ENCODE measurements around the gene GDF10. TPM values are rescaled to one million over a fixed set of nuclear protein-coding genes. Genes with fewer than 3 reads are reported as not detected.

The GDF10 gene
- total and polyA plus RNA-seq, 2 donors (not counting 1 experiment from before 2014, with no cell fraction given): not detected

DNA sequence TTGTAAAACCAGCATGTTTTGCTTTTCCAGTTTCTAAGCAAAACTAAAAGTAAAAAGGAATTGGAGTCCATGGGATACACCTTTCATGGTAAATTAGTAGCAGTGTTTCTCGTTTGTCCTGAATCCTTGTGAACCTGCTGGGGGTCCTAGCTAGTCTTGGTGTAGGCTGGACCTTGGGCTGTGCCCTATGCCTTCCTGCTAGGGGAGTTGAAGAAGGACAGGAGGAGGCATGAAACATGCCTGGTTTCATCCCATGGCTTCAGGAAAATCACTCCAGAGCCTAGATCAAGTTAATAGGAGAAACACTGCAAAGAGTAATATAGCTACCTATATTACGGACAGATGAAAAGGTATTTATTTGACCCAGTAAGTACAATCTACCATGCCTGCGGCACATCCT, 41.1 kb upstream of the GDF10 start:
- WGBS (ENCODE audit: insufficient coverage): 100% methylated on average over 2 of the region's 3 CpGs
- ATAC-seq (ENCODE audit: low read depth) (no peak), DNase-seq (no peak)
- TF ChIP-seq EZH2 (IDR thresholded peaks at IDR 0.05; ENCODE audit: borderline replicate concordance, insufficient read depth, low read depth, low read length, poor library complexity, severe bottlenecking): no peak
- TF ChIP-seq, protein P1, sequence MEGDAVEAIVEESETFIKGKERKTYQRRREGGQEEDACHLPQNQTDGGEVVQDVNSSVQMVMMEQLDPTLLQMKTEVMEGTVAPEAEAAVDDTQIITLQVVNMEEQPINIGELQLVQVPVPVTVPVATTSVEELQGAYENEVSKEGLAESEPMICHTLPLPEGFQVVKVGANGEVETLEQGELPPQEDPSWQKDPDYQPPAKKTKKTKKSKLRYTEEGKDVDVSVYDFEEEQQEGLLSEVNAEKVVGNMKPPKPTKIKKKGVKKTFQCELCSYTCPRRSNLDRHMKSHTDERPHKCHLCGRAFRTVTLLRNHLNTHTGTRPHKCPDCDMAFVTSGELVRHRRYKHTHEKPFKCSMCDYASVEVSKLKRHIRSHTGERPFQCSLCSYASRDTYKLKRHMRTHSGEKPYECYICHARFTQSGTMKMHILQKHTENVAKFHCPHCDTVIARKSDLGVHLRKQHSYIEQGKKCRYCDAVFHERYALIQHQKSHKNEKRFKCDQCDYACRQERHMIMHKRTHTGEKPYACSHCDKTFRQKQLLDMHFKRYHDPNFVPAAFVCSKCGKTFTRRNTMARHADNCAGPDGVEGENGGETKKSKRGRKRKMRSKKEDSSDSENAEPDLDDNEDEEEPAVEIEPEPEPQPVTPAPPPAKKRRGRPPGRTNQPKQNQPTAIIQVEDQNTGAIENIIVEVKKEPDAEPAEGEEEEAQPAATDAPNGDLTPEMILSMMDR (IDR thresholded peaks at IDR 0.05): no peak
- Histone ChIP-seq H3K27me3 (replicated peaks in 1 of 4; ENCODE audit: control extremely low read depth in 1 of 4, control insufficient read depth in 3 of 4, insufficient read depth in 4 of 4, low read length in 3 of 4) (no peaks in the 10 kb centered on the region), H2AFZ (ENCODE audit: insufficient read depth, low read depth, low read length, poor library complexity, severe bottlenecking) (no peak overlapping the region), H3K79me2 (ENCODE audit: control insufficient read depth, insufficient read depth, low read length) (no peaks in the 10 kb centered on the region), H4K20me1 (ENCODE audit: control insufficient read depth, insufficient read depth, low read length, poor library complexity, severe bottlenecking) (no peaks in the 10 kb centered on the region), H3K9me3 (ENCODE audit: control extremely low read depth in 1 of 3, control insufficient read depth in 2 of 3, insufficient read depth in 1 of 3, low read length in 2 of 3) (peaks cover 0 to 3% (median 0%) of the 10 kb centered on the region in 3 donors), H3K4me2 (replicated peaks; ENCODE audit: low read depth, low read length, poor library complexity, severe bottlenecking) (peak overlapping the region; percentile 3), H3K4me1 (ENCODE audit: control insufficient read depth in 2 of 2, insufficient read depth in 2 of 2, low read length in 2 of 2) (peaks cover 55 to 65% of the 10 kb centered on the region in 2 donors), H3K4me3 (ENCODE audit: control extremely low read depth in 1 of 5, extremely low read depth in 1 of 5, insufficient read depth in 1 of 5, low read depth in 2 of 5, low read length in 4 of 5) (no peak overlapping the region), H3K36me3 (replicated peaks in 1 of 2; ENCODE audit: control extremely low read depth in 1 of 2, control insufficient read depth in 1 of 2, extremely low read depth in 1 of 2, insufficient read depth in 2 of 2, low read length in 1 of 2) (no peaks in the 10 kb centered on the region), H3K27ac (ENCODE audit: low read length in 2 of 2) (peak overlapping the region in 1 of 2 donors; percentile 82), H3K9ac (ENCODE audit: low read length) (no peak overlapping the region)
- ChIA-PET CTCF (interaction anchor here (1.0 kb wide), 1 partner anchor 234 kb away, joined by 3 read pairs; no protein-coding TSS in a partner anchor), POLR2A (no interaction called here)
- Mint-ChIP-seq H3K27ac (peak overlapping the region; percentile 99), H3K9me3 (ENCODE audit: insufficient read depth) (no peaks in the 10 kb centered on the region), H3K4me1 (peaks cover 69% of the 10 kb centered on the region), H3K27me3 (no peaks in the 10 kb centered on the region), H3K4me3 (no peak overlapping the region)
- intact Hi-C loops (cut with micrococcal nuclease): no loop called here

DNA sequence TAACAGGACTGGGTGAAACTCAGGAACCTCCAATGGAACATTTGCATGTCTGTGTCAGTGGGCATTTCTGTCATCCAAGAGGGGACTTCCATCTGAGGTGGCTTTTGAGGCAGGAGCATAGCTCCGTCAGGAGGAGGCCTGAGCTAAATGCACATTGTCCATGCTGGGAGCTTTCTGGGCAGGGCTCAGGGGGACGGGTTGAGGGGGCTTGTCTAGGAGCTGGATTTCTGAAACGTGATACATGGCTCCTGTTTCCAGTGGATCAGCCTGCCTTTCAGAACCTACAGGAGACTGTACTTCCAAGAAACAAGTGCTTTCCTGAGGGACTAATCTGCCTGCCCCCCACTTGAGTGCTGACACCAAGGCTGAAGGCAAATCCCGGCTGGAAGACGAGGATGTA, 40.5 kb upstream of the GDF10 start:
- Histone ChIP-seq H4K20me1 (ENCODE audit: control insufficient read depth, insufficient read depth, low read length, poor library complexity, severe bottlenecking) (no peaks in the 10 kb centered on the region), H3K4me2 (replicated peaks; ENCODE audit: low read depth, low read length, poor library complexity, severe bottlenecking) (peak overlapping the region; percentile 3), H3K4me3 (ENCODE audit: control extremely low read depth in 1 of 5, extremely low read depth in 1 of 5, insufficient read depth in 1 of 5, low read depth in 2 of 5, low read length in 4 of 5) (no peak overlapping the region), H3K79me2 (ENCODE audit: control insufficient read depth, insufficient read depth, low read length) (no peaks in the 10 kb centered on the region), H3K4me1 (ENCODE audit: control insufficient read depth in 2 of 2, insufficient read depth in 2 of 2, low read length in 2 of 2) (peaks cover 55 to 65% of the 10 kb centered on the region in 2 donors), H3K36me3 (replicated peaks in 1 of 2; ENCODE audit: control extremely low read depth in 1 of 2, control insufficient read depth in 1 of 2, extremely low read depth in 1 of 2, insufficient read depth in 2 of 2, low read length in 1 of 2) (no peaks in the 10 kb centered on the region), H3K9ac (ENCODE audit: low read length) (no peak overlapping the region), H3K9me3 (ENCODE audit: control extremely low read depth in 1 of 3, control insufficient read depth in 2 of 3, insufficient read depth in 1 of 3, low read length in 2 of 3) (peaks cover 0 to 3% (median 0%) of the 10 kb centered on the region in 3 donors), H2AFZ (ENCODE audit: insufficient read depth, low read depth, low read length, poor library complexity, severe bottlenecking) (no peak overlapping the region), H3K27me3 (replicated peaks in 1 of 4; ENCODE audit: control extremely low read depth in 1 of 4, control insufficient read depth in 3 of 4, insufficient read depth in 4 of 4, low read length in 3 of 4) (no peaks in the 10 kb centered on the region), H3K27ac (ENCODE audit: low read length in 2 of 2) (peak overlapping the region; percentile 66 to 82)
- Mint-ChIP-seq H3K4me3 (no peak overlapping the region), H3K9me3 (ENCODE audit: insufficient read depth) (no peaks in the 10 kb centered on the region), H3K4me1 (peaks cover 69% of the 10 kb centered on the region), H3K27ac (peak overlapping the region; percentile 99), H3K27me3 (no peaks in the 10 kb centered on the region)
- DNase-seq (no peak), ATAC-seq (ENCODE audit: low read depth) (no peak)
- intact Hi-C loops (cut with micrococcal nuclease): no loop called here
- POLR2A ChIA-PET: no interaction called here
- TF ChIP-seq EZH2 (IDR thresholded peaks at IDR 0.05; ENCODE audit: borderline replicate concordance, insufficient read depth, low read depth, low read length, poor library complexity, severe bottlenecking): no peak
- TF ChIP-seq, protein P1 (IDR thresholded peaks at IDR 0.05): no peak
- CTCF ChIA-PET: interaction anchor here (1.0 kb wide), 1 partner anchor 235 kb away, joined by 3 read pairs; no protein-coding TSS in a partner anchor
- 97% methylated on average over 3 of the region's 5 CpGs for WGBS (ENCODE audit: insufficient coverage)
